Adipocyte (in vitro differentiated cells): ENCODE measurements around the gene PDGFC.

ENCODE experiments used
- DNase-seq: peaks from one replicate; pipeline ENCODE4 v3.0.0-alpha.2; 2015; ENCODE audit warnings: low read depth
- H3K27me3 ChIP-seq: replicated peaks from 2 replicates; pipeline ENCODE4 v1.7.0; 2013; ENCODE audit warnings: mild to moderate bottlenecking, low read length, moderate library complexity; ENCODE audit not compliant: control insufficient read depth, insufficient read depth
- H3K36me3 ChIP-seq: 2 replicates; pipeline ENCODE4 v1.7.0; 2013; ENCODE audit warnings: low read length, mild to moderate bottlenecking, moderate library complexity; ENCODE audit not compliant: control insufficient read depth, insufficient read depth, severe bottlenecking
- H3K4me1 ChIP-seq: 2 replicates; pipeline ENCODE4 v1.7.0; 2013; ENCODE audit warnings: mild to moderate bottlenecking, low read length, moderate library complexity; ENCODE audit not compliant: control insufficient read depth, insufficient read depth
- H3K4me3 ChIP-seq: 2 replicates; pipeline ENCODE4 v1.7.0; 2013; ENCODE audit warnings: mild to moderate bottlenecking, low read length, moderate library complexity
- H3K9ac ChIP-seq: 2 replicates; pipeline ENCODE4 v1.7.0; 2013; ENCODE audit warnings: mild to moderate bottlenecking, low read length, moderate library complexity
- H3K9me3 ChIP-seq: 2 replicates; pipeline ENCODE4 v1.7.0; 2013; ENCODE audit warnings: mild to moderate bottlenecking, low read length, moderate library complexity; ENCODE audit not compliant: control insufficient read depth

PDGFC gene

DNA sequence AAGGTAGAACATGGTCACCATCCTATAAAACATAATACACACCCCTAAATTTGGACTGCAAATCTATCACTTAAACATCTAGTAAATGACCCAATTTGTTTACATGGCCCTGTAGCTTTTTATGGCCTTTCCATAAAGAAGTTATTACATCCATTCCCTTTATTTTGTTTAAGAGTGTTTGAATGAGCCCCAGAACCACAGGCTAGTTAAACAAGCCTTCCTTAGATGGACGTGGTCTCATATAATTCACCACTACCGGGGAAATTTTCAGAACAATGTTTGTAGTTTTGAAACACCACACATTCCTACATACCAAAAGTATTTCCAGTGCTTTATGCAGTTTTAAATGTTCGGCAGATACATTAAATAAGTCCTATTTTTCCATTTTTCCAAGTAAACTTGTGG is 12.3 kb downstream of the PDGFC start:
- H3K4me3 ChIP-seq, result no peak overlapping the region
- no peaks in the 10 kb centered on the region for H3K9me3 ChIP-seq
- peak; percentile 72 for DNase-seq
- H3K4me1 ChIP-seq, result peaks cover 22% of the 10 kb centered on the region
- H3K9ac ChIP-seq, result no peak overlapping the region
- H3K27me3 ChIP-seq, result no peaks in the 10 kb centered on the region
- H3K36me3 ChIP-seq, result no peaks in the 10 kb centered on the region

DNA sequence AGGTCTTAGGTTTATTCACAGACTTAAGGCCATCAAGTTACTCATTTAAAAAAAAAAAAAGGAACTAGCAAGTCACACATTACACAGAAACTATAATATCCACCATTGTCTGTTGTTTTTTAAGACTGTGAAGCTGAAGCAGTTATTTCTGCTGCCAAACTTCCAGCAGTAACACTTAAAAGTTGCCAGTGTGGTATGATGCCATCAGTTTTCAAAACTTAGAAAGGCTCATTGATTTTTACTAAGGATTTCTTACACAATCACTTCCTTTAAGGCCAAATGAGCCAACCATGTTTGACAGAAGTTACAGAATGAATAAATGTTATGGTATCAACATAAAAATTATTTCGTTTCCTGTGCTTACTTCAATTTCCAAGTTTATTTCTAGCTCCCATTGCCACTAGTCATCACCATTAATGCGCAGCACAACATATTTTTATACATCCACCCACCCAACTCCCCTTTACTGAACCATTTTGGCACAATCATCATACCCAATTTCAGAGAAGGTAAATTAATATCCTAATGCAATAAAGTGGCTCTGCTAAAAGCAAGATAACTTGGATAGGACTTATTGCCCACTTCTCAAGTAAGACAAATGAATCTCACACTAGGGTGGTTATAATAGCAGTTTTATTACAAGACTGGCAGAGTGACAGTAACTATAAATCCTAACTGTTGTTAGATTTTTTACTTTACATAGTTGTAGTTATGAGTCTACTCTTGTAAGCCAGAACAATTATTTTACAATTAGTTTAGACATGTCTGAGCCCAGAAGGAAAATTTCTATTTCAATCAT is 13.1 kb downstream of the PDGFC start:
- Histone ChIP-seq H3K27me3 (no peaks in the 10 kb centered on the region), H3K9me3 (no peaks in the 10 kb centered on the region), H3K9ac (no peak overlapping the region), H3K36me3 (no peaks in the 10 kb centered on the region), H3K4me1 (peaks cover 22% of the 10 kb centered on the region), H3K4me3 (no peak overlapping the region)
- peak; percentile 50 for DNase-seq

GRCh38 chr4:156957556-156957955 is 14.0 kb downstream of the PDGFC start:
- H3K9me3 ChIP-seq, result no peaks in the 10 kb centered on the region

DNA sequence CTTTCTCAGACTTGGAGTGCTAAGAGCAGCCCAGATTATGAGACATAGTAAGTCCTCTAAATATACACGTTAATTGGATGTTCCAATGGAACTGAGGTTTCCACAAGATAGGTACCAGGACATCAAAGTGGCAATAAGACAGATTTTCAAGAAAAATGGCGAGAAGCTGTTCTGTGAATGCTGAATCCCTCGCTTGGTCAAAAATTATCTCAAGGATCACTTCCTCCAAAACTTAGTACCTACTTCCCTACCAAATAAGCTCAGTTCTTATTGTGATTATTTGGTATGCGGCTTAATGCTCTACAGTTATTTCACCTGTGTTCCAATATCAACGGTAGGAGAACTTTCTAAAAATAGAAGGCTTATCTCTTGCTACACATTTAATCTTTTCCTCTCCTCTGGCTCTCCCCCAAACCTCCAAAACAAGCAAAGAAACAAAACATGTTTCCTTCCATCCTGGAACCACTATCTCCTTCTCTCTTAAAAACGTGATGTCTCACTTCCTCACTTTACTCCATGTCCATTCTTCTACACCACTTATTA is 14.7 kb downstream of the PDGFC start:
- Histone ChIP-seq H3K4me1 (peaks cover 13% of the 10 kb centered on the region), H3K9ac (no peak overlapping the region), H3K27me3 (no peaks in the 10 kb centered on the region), H3K4me3 (no peak overlapping the region), H3K36me3 (no peaks in the 10 kb centered on the region), H3K9me3 (no peaks in the 10 kb centered on the region)
- no peak for DNase-seq

More at GRCh38 chr4:156957556-156957955, 14.0 kb downstream of the PDGFC start:
- H3K27me3 ChIP-seq, result no peaks in the 10 kb centered on the region
- no peaks in the 10 kb centered on the region for H3K36me3 ChIP-seq
- no peak overlapping the region for H3K4me3 ChIP-seq
- DNase-seq, result no peak
- peaks cover 16% of the 10 kb centered on the region for H3K4me1 ChIP-seq
- no peak overlapping the region for H3K9ac ChIP-seq

DNA sequence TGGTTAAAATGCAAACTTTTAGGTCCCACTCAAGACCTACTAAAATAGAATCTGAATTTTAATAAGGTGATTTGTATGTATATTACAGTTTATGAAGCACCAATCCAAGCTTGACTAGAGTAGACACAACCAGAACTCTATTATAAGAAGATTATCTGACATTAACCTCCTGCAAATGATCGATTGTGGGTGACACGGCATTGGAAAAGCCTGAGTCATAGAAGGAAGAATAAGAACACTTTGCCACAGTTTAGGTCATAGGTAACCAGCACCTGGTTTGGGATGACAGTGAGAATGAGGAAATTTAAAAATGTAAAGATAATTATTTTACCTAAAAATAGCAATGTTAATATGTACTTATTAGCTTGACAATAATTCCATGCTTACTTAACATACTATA is 15.2 kb downstream of the PDGFC start:
- Histone ChIP-seq H3K27me3 (no peaks in the 10 kb centered on the region), H3K9ac (no peak overlapping the region), H3K4me3 (no peak overlapping the region), H3K9me3 (no peaks in the 10 kb centered on the region), H3K4me1 (peaks cover 18% of the 10 kb centered on the region), H3K36me3 (no peaks in the 10 kb centered on the region)
- no peak for DNase-seq

DNA sequence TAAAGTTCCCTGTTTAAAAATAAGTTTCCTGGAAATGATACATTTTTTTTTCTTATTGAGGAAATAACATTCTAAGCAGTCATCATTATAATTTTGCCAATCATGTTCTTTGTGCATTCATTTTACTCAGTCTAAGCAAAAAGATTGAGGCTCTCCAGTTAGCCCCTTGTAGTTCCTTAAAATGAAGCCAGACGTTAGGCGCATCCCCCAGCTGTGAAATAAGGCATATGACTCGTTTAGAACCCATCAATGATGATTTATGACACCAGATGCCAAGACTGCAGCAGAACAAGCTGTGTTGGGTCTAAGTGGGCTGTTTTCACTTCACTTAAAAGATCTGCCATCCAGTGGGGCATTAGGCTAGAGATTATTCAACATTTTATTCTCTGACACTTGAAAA is 17.0 kb downstream of the PDGFC start:
- no peak for DNase-seq

GRCh38 chr4:156953951-156954350 is 17.6 kb downstream of the PDGFC start:
- no peaks in the 10 kb centered on the region for H3K36me3 ChIP-seq
- no peak for DNase-seq
- H3K27me3 ChIP-seq, result no peaks in the 10 kb centered on the region
- H3K9me3 ChIP-seq, result no peaks in the 10 kb centered on the region
- peaks cover 34% of the 10 kb centered on the region for H3K4me1 ChIP-seq
- no peak overlapping the region for H3K9ac ChIP-seq
- no peak overlapping the region for H3K4me3 ChIP-seq

More for the DNA sequence above, 17.0 kb downstream of the PDGFC start:
- H3K4me1 ChIP-seq, result peaks cover 27% of the 10 kb centered on the region
- no peaks in the 10 kb centered on the region for H3K9me3 ChIP-seq
- H3K36me3 ChIP-seq, result no peaks in the 10 kb centered on the region
- no peak overlapping the region for H3K4me3 ChIP-seq
- H3K27me3 ChIP-seq, result no peaks in the 10 kb centered on the region
- H3K9ac ChIP-seq, result no peak overlapping the region

GRCh38 chr4:156953001-156953400 is 18.6 kb downstream of the PDGFC start:
- DNase-seq, result no peak
- Histone ChIP-seq H3K4me3 (no peak overlapping the region), H3K4me1 (peaks cover 33% of the 10 kb centered on the region), H3K27me3 (no peaks in the 10 kb centered on the region), H3K9me3 (no peaks in the 10 kb centered on the region), H3K36me3 (no peaks in the 10 kb centered on the region), H3K9ac (no peak overlapping the region)

DNA sequence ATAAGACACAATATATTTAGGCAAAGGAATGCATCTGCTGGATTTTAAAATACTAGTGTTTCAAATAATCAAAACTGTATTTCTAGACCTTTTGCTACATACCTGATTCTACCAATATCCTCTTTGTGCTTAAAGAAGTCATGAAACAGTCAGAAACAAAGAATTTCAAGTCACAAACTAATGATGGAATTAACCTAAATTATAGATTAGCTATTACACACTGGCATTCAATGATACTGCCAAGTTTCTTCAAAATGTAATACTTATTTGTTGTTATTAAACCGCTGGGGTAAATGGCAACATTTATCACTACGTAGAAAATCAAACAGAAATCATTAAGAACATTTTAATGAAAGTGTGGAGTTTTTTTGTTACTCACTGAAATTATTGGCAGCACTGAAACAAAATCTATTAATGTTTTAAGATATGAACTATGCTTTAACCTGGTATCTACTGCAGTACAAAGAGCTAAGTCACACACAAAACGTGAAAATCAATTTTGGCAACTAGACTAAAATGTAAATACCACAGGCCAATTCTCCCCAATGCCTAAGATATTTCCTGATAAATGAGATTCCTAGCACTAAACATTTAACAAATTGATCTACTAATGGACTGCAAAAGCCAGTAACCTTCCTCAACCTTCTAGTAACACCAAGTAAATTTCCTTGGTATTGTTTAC is 19.4 kb downstream of the PDGFC start:
- Histone ChIP-seq H3K4me3 (no peak overlapping the region), H3K27me3 (no peaks in the 10 kb centered on the region), H3K4me1 (peaks cover 30% of the 10 kb centered on the region), H3K9ac (no peak overlapping the region), H3K36me3 (no peaks in the 10 kb centered on the region), H3K9me3 (no peaks in the 10 kb centered on the region)
- DNase-seq, result no peak

DNA sequence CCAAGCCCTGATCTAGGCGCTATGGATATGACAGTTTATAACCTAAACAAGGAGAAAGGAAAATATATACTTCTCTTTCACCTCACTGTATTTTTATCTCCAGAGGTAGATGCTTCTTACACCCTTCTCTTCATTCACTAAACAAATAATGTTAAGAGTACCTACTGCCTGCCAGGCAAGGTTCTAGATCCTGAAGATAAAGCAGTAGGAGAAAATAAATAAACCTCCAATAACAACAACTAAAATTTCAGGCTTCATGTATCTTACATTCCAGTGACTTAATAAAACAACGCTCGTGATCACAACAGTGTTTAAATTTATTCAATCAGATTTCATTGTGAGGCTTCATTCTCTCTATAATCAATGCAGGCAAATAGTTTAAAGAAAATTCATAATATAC is 20.7 kb downstream of the PDGFC start:
- H3K4me3 ChIP-seq, result no peak overlapping the region
- no peaks in the 10 kb centered on the region for H3K9me3 ChIP-seq
- H3K9ac ChIP-seq, result no peak overlapping the region
- no peaks in the 10 kb centered on the region for H3K27me3 ChIP-seq
- no peak for DNase-seq
- H3K36me3 ChIP-seq, result no peaks in the 10 kb centered on the region
- H3K4me1 ChIP-seq, result peaks cover 42% of the 10 kb centered on the region

GRCh38 chr4:156950090-156950489 is 21.5 kb downstream of the PDGFC start:
- H3K9ac ChIP-seq, result no peak overlapping the region
- no peaks in the 10 kb centered on the region for H3K27me3 ChIP-seq
- H3K4me3 ChIP-seq, result peak overlapping the region; percentile 33
- no peak for DNase-seq
- no peaks in the 10 kb centered on the region for H3K36me3 ChIP-seq
- H3K9me3 ChIP-seq, result no peaks in the 10 kb centered on the region
- peaks cover 49% of the 10 kb centered on the region for H3K4me1 ChIP-seq
